Stimulated activated CD4-positive, alpha-beta T cell treated with anti-CD3 and anti-CD28 coated beads, TNF-alpha, amount 100 ng/mL, for 4 hours (primary cell): ENCODE data around the gene MAP1B.

Experiments
- DNase-seq, 3 experiments: peaks; one replicate each; pipeline ENCODE4 v3.0.0-alpha.2; 2020; ENCODE audit warnings: low read depth in 3 of 3

Gene MAP1B

DNA sequence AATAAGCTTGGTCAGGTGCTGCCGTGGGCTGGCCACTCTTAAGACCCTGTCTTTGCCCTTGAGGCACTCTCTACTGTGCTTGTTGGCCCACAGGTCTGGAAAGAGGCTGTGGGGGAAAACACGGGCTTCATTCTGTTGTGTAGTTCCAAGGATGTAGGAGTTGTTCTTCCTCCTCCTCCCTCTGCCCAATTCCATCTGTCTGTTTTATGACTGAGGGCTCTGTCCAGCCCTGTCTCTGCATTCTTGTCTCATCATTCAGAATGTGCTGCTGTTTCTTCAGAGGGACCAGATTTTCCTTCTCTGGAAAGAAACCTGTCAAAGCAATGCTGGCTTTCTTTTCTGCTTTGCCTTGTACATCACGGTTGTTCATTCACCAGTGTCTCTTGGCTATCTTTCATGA, 84.1 kb downstream of the MAP1B start:
- no peak for DNase-seq

DNA sequence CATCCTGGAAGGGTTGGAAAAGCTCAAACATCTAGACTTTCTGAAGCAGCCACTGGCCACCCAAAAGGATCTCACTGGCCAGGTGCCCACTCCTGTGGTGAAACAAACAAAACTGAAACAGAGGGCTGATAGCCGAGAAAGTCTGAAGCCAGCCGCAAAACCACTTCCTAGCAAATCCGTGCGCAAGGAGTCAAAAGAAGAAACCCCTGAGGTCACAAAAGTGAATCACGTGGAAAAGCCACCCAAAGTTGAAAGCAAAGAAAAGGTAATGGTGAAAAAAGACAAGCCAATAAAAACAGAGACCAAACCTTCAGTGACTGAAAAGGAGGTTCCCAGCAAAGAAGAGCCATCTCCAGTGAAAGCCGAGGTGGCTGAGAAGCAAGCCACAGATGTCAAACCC, 87.6 kb downstream of the MAP1B start:
- DNase-seq, result no peak

DNA sequence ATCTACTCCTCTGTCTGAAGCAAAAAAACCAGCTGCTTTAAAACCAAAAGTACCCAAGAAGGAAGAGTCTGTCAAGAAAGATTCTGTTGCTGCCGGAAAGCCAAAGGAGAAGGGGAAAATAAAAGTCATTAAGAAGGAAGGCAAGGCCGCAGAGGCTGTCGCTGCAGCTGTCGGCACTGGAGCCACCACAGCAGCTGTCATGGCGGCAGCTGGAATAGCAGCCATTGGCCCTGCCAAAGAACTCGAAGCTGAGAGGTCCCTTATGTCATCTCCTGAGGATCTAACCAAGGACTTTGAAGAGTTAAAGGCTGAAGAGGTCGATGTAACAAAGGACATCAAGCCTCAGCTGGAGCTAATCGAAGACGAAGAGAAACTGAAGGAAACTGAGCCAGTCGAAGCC, 88.3 kb downstream of the MAP1B start:
- DNase-seq, result no peak

DNA sequence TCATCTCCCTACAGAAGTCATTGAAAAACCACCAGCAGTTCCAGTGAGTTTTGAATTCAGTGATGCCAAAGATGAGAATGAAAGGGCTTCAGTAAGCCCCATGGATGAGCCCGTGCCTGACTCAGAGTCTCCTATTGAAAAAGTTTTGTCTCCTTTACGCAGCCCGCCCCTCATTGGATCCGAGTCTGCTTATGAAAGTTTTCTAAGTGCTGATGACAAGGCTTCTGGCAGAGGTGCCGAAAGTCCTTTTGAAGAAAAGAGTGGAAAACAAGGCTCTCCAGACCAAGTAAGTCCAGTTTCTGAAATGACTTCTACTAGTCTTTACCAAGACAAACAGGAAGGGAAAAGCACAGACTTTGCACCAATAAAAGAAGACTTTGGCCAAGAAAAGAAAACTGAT, 90.1 kb downstream of the MAP1B start:
- no peak for DNase-seq

DNA sequence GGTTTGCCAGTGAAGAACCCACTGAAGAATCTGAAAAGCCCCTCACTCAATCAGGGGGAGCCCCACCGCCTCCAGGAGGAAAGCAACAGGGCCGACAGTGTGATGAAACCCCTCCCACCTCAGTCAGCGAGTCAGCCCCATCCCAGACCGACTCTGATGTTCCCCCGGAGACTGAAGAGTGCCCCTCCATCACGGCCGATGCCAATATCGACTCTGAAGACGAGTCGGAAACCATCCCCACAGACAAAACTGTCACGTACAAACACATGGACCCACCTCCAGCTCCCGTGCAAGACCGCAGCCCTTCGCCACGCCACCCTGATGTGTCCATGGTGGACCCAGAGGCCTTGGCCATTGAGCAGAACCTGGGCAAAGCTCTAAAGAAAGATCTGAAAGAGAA, 92.4 kb downstream of the MAP1B start:
- DNase-seq, result no peak

DNA sequence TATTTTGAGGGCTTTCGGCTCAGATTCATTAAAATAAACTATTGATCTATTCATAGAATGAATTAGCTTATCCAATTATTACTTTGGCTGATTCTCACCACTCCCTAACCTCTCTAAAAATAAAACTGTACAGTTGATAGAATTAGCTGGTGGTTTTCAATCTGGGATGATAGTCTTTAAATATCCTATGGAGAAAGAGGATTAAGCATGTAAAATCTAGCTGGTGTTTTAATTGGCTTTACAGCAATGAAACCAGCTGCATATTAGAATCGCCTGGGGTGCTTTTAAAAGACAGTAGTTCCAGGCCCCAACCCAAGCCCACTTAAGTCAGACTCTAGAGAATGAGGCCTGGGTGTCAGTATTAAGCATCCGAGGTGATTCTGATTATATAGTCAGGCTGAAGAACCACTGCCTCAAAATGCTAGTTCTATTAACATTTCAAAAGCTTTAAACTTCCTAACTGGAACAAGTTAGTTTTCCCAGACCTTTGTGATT, 95.1 kb downstream of the MAP1B start:
- DNase-seq, result no peak

DNA sequence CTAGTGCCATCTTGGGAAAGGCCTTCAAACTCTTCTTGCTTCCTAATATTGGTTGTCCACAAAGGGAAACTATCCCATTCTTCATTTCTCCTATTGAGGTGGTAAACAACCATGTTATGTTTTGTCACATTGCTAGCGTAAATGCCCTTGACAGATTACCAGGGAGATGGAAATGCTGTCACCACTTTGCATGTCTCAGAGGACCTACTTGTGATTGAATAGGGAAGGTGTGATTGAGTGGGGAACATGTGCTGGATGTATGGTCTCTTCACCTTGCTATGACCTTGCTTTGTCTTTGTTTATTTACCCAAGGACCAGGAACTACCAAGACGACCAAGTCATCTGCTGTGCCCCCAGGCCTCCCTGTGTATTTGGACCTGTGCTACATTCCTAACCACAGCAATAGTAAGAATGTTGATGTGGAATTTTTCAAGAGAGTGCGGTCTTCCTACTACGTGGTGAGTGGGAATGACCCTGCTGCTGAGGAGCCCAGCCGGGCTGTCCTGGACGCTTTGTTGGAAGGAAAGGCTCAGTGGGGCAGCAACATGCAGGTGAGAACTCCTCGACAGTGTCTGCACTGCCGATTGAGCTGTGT, 96.1 kb downstream of the MAP1B start:
- DNase-seq, result no peak

DNA sequence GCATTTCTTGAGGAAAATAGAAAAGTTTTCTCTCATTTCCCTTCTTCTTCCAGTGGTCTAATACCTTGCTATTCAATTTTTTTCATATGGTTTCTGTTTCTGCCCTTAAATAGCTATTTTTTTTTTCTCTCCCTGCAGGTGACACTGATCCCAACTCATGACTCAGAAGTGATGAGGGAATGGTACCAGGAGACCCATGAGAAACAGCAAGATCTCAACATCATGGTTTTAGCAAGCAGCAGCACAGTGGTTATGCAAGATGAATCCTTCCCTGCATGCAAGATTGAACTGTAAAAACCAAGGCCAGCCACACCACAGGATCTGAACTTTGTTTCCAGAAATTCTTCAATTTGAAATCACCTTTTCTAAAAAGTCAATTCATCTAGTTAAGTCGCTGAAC, 97.7 kb downstream of the MAP1B start:
- no peak for DNase-seq

DNA sequence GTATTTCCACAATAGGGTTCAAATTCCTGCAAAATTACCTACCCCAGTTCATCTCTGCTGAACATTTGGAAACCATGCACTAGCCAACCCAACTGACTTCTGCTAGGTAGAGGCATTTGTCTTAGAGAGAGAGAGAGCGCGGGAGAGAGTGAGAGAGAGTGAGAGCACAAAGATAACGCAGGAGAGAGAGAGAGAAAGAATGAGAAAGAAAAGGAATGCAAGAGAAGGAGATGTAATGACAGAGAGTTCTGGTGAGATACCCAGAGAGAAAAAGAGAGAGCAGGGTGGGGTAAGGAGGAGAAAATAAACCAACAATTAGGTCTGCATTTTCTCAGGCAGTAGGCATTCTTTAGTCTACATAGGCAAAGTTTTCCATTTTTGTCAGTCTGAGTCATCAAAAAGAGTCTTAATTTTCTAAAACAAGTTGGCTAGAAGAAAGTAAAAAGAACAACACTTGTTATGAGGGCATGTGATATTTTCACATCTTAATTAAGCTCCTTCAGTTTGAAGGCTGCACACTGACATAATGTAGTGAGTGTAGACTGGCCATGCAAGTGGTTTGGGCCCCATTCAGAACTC, 98.2 kb downstream of the MAP1B start:
- DNase-seq, result no peak

DNA sequence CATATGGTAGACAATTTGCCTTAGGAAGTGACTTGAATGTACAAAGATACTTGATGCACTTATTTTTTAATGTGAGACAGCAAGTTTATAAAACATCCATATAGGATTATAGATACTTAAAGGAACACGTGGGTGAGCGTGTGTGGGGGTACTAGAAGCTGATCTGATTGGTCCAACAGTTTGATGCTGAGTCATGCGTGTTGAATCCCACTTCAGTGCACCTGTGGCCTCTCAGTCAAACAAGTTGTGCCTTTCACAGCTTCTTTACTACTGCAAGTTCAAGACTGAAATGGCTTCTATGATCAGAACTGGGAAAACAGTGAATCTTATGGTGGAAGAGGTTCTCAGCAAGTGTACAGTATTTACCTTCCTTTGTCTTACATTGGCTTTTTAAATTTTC, 98.9 kb downstream of the MAP1B start:
- no peak for DNase-seq

DNA sequence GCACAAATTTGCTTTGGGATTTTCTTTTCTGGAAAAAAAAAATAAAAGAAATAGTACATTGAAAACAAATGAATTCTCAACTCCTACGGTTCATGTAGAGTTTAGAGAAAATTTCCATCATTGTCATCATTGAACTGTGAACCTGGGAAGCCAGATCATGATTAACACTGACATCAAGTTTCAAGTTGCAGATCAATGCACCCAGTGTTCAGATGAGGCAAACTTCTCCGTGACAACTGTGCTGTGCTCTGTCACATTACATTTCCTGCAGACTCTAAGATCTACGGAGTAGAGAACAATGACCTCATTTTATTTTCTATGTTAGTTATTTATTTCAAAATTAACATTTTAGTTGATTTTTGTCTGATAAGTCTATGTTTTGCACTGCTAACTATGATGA, 99.7 kb downstream of the MAP1B start:
- no peak for DNase-seq

DNA sequence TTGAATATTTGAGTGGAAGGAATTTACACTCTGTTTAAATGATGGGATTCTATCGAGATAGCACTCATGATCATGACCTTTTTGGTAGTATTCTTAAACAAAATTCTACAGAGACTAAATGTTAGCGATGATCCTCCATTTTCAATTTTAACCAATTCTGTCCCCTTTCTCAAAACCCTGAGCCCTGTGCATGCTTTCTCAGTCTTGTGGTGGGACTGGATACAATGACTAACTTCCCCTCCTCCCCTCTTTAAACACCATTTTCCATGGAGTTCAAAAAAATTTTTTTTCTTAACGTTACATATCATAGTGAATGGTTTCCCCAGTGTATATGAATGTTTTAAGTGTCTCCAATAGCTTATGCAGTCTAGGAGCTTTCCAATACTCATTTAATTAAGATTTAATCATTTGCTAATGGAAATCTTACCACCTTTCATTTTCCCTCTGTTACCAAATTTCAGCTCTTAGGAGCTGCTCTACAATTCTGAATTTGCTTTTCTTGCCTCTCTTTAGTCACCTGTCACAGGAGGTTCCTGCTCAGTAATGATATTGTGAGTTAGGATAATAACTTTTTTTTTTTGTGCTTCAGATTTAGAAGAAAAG, 101.2 kb downstream of the MAP1B start:
- no peak for DNase-seq

DNA sequence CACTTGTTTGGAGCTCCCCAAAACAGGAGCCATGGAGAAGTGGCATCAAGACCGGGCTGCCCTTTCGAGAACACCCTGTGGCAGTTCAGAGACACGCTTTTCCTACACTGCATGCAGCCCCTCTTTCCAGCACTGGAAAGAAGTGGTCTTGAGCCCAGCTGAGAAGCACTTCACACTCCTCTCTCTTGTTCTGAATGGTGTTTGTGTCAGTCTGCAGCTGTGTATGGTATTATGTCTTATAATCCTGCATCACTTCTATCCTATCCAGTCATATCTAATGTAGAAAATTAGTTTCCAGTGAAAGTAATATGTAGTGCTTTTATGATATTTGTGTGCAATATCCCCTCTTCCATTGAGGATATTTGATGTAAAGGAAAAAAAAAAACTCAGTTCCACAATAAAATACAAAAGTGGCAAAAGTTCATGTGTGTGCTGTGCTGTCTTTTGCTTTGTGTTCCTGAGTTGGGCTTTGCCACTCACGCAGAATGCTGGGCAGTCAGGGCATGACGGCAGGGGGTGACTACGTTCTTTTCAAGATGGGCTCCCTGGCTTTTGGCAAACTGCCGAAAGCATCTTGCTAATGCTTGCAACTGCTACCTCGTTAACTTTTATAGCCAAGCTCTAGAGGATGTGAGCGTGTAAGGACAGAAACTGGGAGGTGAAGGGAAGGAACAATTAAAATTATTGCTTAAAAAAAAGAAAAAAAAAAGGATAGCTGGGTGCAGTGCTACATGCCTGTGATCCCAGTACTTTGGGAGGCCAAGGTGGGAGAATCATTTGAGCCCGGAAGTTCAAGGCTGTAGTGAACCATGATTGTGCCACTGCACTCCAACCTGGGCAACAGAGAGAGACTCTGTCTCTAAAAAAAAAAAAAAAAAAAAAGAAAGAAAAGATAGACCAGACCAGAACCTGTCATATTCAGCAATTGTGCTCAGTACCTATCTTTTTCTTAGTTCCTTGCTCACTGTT, 102.2 kb downstream of the MAP1B start:
- no peak for DNase-seq

DNA sequence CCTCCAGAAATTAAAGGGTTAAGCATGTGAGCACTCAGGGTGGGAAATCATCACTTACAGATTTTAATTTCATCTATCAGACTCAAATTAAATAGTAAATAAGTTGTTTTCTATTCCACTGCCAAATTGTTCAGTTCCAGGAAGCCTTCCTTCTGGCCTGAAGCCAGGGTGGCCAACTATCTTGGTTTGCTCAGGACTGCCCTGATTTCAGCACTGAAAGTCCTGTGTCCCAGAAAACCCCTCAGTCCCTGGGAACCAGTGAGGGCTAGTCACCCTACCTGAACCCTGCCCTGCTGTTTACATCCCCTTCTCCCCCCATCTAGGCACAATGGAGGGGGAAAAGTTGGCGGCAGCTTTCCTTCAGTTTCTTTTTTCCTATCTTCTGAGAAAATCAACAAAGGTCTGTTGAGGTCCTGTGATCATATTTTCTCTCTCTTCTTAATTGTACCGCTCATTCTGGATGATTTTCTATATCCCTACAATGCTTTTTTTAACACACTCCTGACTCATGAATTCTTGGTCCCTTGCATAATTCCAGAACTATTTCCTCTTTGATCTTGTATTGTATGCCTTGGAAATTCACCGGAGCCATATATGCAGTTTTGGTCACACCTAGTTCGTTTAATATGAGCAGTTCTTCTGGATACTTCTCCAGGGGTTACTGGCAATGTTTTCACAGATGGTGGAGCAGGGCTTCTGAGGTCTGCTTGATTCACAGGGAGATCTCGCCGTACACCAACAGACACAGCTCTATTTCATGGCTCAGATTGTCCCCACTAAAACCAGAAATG, 103.8 kb downstream of the MAP1B start:
- no peak for DNase-seq

DNA sequence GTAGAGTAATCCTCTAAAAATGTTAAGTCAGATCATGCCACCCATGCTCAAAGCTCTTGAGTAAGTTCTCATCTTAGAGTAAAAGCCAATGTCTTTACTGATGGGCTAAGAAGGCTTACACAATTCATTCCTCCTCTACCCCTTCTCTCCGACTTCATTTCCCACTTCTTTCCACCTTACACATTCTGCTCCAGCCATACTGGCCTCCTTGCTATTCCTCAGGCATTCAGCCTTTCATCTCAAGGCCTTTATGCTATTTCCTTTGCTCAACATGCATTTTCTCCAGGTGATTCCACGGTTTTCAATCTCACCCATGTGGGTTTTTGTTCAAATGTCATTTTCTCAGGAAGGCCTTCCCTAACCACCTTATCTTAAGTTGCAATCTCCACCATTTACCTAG, 104.9 kb downstream of the MAP1B start:
- no peak for DNase-seq

DNA sequence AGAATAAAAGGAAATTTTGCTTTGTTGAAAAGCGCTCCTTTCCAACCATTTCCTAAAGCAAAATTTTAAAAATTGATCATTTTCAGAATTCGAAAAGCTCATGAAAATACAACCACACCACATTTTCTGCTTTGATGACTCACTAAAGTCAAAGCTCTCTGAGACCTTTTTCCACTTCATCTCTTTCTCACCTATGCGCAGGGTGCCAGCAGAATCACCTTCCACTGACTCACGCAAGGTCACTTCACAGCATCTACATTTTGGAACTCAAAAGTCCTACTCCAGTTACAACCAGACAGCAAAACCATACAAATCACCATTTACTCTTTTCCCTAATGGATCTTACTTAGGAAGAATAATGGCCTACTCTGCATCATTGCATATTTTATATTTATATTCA, 106.2 kb downstream of the MAP1B start:
- DNase-seq, result no peak

DNA sequence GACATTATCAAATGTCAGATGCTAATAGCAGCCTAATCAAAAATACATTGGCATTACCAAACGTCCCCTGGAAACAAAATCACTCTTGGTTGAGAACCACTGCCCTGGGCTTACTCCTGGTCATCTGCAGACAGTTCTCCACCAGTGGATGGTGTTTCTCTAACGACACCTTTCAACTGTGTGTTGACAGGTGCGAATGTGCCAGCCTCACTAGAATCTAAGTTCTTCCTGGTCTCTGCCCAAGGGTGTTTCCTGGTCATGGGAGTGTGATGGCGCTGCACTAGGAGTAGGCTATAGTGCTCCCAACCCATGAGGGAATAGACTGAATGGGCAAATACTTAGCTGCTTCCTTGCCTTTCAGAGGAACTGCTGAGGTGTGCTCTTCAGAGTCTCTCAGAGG, 106.9 kb downstream of the MAP1B start:
- DNase-seq, result no peak

DNA sequence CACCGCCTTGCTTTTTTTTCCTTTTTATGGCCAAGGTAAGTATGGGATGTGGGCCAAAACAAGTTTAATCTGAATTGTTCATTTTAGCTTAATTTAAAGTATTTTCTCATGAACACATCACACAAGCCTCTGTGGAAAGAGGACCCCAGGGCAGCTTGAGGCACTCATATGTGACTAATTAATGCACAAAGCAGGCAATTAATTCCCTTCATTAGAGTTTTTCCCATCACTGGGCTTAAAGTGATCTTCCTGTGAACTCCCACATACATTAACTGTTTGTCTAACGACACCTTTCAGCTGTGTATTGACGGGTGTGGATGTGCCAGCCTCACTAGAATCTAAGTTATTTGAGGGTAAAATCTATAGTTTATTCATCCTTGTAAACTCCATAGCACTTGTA, 109.5 kb downstream of the MAP1B start:
- DNase-seq, result no peak

DNA sequence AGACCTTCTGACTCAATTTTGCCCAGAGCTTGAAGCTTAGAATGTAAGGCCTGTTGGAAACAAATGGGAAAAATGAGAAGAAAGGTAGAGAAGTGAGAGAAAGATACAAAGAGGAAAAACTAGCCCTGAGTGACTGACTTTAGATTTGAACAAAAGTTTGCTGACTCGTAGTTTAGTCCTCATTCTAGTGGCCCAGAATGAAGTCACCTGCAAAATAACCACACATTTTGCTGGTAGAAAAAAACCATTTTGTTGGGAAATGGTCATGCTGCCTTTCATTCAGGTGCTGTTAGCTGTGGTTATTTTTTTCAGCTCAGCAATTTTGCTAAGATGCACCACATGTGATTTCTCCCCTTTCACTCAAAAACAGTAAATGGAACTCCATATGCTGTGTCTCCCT, 113.8 kb downstream of the MAP1B start:
- DNase-seq, result no peak

DNA sequence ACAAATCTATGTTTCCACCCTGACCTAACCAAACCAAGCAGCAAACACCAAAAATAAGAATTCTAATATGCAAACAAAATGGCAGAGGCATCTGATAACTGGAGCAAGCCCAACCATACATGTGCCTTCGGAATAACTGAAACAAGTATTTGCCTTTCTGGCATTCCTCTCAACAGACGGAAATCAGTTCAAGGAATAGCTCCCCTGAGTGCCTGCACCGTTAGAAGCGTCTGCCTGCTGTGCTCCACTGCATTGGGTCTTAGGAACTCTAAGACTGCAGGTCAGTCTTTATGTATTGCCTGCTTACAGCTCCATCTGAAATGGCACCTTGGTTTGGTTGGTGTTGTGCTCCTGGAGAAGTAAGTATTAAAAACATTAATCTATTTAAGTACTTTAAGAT, 114.3 kb downstream of the MAP1B start:
- DNase-seq, result no peak

DNA sequence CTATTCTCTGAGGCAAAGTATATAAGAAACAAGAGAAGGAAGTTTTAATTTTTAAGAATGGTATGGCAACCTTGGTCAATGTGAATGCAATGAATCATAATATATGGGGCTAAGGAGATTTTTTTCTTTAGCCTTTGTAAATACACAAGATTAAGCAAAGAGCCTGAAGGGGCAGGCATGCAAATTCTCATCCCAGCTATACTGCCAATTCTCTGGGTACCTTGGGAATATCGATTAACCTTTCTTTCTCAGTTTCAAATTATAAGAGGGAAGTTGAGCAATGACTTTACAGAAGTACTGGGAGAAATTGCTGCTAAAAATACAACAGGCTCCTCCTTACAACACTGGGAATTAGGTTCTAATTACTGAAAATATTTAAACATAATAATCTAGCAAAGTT, 115.2 kb downstream of the MAP1B start:
- no peak for DNase-seq

DNA sequence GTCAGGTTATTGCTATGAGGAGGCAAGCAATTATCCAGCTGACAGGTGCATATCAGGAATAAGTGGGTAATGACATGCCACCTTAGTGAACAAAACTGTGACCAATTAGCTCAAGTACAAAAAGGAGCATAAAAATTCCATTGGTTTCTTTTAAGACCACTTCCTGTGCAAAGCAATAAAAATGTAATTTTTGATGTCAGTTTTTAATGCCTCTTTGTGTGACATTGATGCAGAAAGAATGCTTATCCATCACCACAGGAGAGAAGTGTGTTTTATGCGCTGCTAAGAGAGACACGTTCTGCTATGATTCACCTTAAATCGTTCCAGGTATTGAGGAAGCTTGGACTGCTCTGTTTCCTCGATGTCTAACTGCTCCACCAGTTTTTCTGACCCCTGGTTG, 116.1 kb downstream of the MAP1B start:
- DNase-seq, result no peak
